HG03139 (cell line): Measurements from ENCODE around the gene GPR135.

Source experiments
- ATAC-seq: cut with Tn5 transposase; IDR thresholded peaks from one replicate; pipeline ENCODE4 v1.9.1; 2021; ENCODE audit not compliant: unreplicated experiment

GPR135 gene

GRCh38 chr14:59425322-59425935, 39.8 kb downstream of the GPR135 start:
- no peak for ATAC-seq

GRCh38 chr14:59424341-59425071, 40.7 kb downstream of the GPR135 start:
- no peak for ATAC-seq

DNA sequence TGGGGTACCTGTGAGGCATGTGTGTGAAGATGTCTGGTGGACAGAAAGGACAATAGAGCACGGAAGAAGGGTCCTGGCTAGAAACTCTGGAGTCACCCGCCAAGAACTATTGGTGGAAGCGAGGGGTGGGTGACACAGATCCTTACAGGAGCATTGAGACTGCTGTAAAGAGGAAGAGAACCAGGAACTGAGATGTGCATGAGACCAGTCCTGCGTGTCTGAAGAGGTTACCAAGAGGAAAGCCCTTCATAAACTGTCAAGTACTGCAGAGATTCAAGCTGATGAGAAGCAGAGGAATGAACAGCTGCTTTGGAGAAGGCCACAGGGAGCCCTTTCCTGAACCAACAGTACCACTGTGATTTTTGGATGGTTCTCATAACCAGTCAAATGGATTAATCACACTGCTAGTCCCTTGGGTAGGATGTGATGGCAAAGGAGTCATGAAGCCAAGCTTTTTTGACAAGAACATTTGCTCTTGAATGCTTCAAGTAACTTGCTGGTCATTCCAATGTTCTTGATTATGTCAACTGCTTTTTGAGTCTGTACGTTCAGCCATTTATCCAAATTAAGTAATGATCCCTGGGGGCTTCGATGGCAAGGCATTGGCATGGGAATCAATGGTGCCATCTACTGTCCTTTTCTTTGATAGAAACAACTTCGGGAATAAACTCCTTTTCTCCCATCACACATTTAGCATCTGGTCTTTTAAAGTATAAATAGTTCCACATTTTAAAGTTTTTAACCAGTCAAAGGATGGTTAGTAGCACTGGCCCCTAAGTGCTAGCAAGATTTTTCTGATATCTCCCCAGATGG, 42.9 kb downstream of the GPR135 start:
- ATAC-seq, result no peak

- no peak for ATAC-seq
Observed at GRCh38 chr14:59419303-59419702, 45.9 kb downstream of the GPR135 start.

- ATAC-seq, result no peak
Observed at GRCh38 chr14:59417311-59417710, 47.9 kb downstream of the GPR135 start.

GRCh38 chr14:59415836-59416602, 49.2 kb downstream of the GPR135 start:
- no peak for ATAC-seq
